H1 (cell line): ENCODE results near the gene MAGI1. TPM values are rescaled to one million over a fixed set of nuclear protein-coding genes. Genes with fewer than 3 reads are reported as not detected.

ENCODE experiments used
- CBX8 ChIP-seq: fragments of 300-800, 300-1000 bp; sonication (generic); IDR thresholded peaks from 2 replicates; pipeline ENCODE4 v1.7.1; 2016; ENCODE audit warnings: low read depth, low read length, borderline replicate concordance
- RAD21 ChIP-seq, 2 experiments: IDR thresholded peaks in 1 of 2; conservative IDR thresholded peaks in 1 of 2; 2 replicates each; pipeline ENCODE4 v1.6.1; 2011; ENCODE audit warnings: low read depth in 2 of 2, low read length in 2 of 2, improper control_type of control experiment in 1 of 2, inconsistent platforms in 1 of 2, mild to moderate bottlenecking in 1 of 2, moderate library complexity in 1 of 2
- RXRA ChIP-seq: IDR thresholded peaks from 2 replicates; pipeline ENCODE4 v1.6.1; 2011; ENCODE audit warnings: low read depth, mild to moderate bottlenecking, low read length, moderate library complexity; ENCODE audit not compliant: insufficient read depth
- USF2 ChIP-seq: IDR thresholded peaks from 2 replicates; pipeline ENCODE4 v1.6.1; 2011; ENCODE audit warnings: low read length, improper control_type of control experiment
- ZNF274 ChIP-seq: IDR thresholded peaks from 2 replicates; pipeline ENCODE4 v1.7.0; 2012; ENCODE audit warnings: low read length, borderline replicate concordance; ENCODE audit errors: extremely low read depth
- polyA plus RNA-seq, 7 experiments: library from polyadenylated mRNA; depleted of rRNA in 3 of 7; stranded (reverse) in 5 of 7; unstranded in 2 of 7; fragments of >200 nt in 5 of 7; fragments of 200-250 nt in 2 of 7; gene quantifications; 1 replicate in 5 of 7; 2 replicates in 1 of 7; 4 replicates in 1 of 7; pipeline versions ENCODE4 v1.2.1 to v1.2.3, GENCODE V29; 2011 to 2013; ENCODE audit warnings: missing spikeins in 2 of 7, mixed read lengths in 2 of 7
- total RNA-seq: library from RNA; stranded (reverse); fragmentation: NEBNext Ultra II Directional; extraction: Animal tissue kit (Norgen Biotek cat#: 25700); gene quantifications from 2 replicates; pipeline ENCODE4 v1.2.1, GENCODE V29; 2021

MAGI1 gene
- total and polyA plus RNA-seq, 2 of the 8 experiments (the other 6 are each of a cell fraction or from before 2014, with no cell fraction given): 19.8 to 78.0 TPM

GRCh38 chr3:65481085-65481484 is 557.6 kb downstream of the MAGI1 start (continued):
- no peak for TF ChIP-seq RXRA
- no peak for TF ChIP-seq USF2
- TF ChIP-seq CBX8: no peak
- TF ChIP-seq ZNF274: no peak
- TF ChIP-seq RAD21 (IDR thresholded peaks at IDR 0.05 in 1 of 2, conservative IDR thresholded peaks at IDR 0.05 in 1 of 2; ENCODE audit: low read depth in 2 of 2, low read length in 2 of 2): no peak
